Measurements from ENCODE around the gene SOX18. TPM values are rescaled to one million over a fixed set of nuclear protein-coding genes. Genes with fewer than 3 reads are reported as not detected.

SOX18 gene
- total RNA-seq, 4 donors from 2014 or later, result 6.7 to 116 (median 19.1) TPM

GRCh38 chr20:64030371-64031134, 18.9 kb downstream of the SOX18 start:
- H3K27me3 ChIP-seq, result no peaks in the 10 kb centered on the region
- no peak for DNase-seq
- no peaks in the 10 kb centered on the region for H3K36me3 ChIP-seq
- no peak for TF ChIP-seq POLR2A (IDR thresholded peaks at IDR 0.05)
- TF ChIP-seq CTCF (IDR thresholded peaks at IDR 0.05), result no peak
- H3K9me3 ChIP-seq, result no peaks in the 10 kb centered on the region
- H3K4me3 ChIP-seq, result no peak overlapping the region
- intact Hi-C loops (cut with DNase I; ENCODE audit: low total_unique reads), result no loop called here
- no peaks in the 10 kb centered on the region for H3K4me1 ChIP-seq
- H3K27ac ChIP-seq, result no peak overlapping the region

GRCh38 chr20:64029293-64030117, 19.9 kb downstream of the SOX18 start:
- Histone ChIP-seq H3K9me3 (no peaks in the 10 kb centered on the region), H3K4me1 (no peaks in the 10 kb centered on the region), H3K4me3 (no peak overlapping the region), H3K27me3 (no peaks in the 10 kb centered on the region), H3K27ac (no peak overlapping the region), H3K36me3 (no peaks in the 10 kb centered on the region)
- no peak for DNase-seq
- TF ChIP-seq POLR2A (IDR thresholded peaks at IDR 0.05), result no peak
- no peak for TF ChIP-seq CTCF (IDR thresholded peaks at IDR 0.05)
- intact Hi-C loops (cut with DNase I; ENCODE audit: low total_unique reads), result no loop called here

- Histone ChIP-seq H3K27ac (no peak overlapping the region), H3K4me1 (no peaks in the 10 kb centered on the region), H3K4me3 (no peak overlapping the region), H3K36me3 (no peaks in the 10 kb centered on the region), H3K27me3 (no peaks in the 10 kb centered on the region), H3K9me3 (no peaks in the 10 kb centered on the region)
- intact Hi-C loops (cut with DNase I; ENCODE audit: low total_unique reads), result no loop called here
- TF ChIP-seq POLR2A (IDR thresholded peaks at IDR 0.05) (no peak), CTCF (IDR thresholded peaks at IDR 0.05) (no peak)
- DNase-seq, result no peak
Measured at GRCh38 chr20:64027981-64028685, 21.3 kb downstream of the SOX18 start.

GRCh38 chr20:64025826-64026412, 23.5 kb downstream of the SOX18 start:
- TF ChIP-seq POLR2A (IDR thresholded peaks at IDR 0.05) (no peak), CTCF (IDR thresholded peaks at IDR 0.05) (no peak)
- H3K4me1 ChIP-seq, result no peaks in the 10 kb centered on the region
- no peaks in the 10 kb centered on the region for H3K27me3 ChIP-seq
- intact Hi-C loops (cut with DNase I; ENCODE audit: low total_unique reads), result no loop called here
- no peaks in the 10 kb centered on the region for H3K36me3 ChIP-seq
- no peak overlapping the region for H3K27ac ChIP-seq
- no peak for DNase-seq
- no peak overlapping the region for H3K4me3 ChIP-seq
- no peaks in the 10 kb centered on the region for H3K9me3 ChIP-seq

All from uterus (tissue), 4 donors.